HCT116 (cell line): ENCODE measurements around the gene EXOSC10.

Source experiments
- EGR1 ChIP-seq: IDR thresholded peaks from 2 replicates; pipeline ENCODE4 v1.6.1; 2012; ENCODE audit warnings: low read depth
- EZH2 ChIP-seq: fragments of 200-600 bp; sonication (generic); IDR thresholded peaks from 2 replicates; pipeline ENCODE4 v1.6.1; 2017; ENCODE audit warnings: antibody characterized with exemption, mixed run types
- EZH2phosphoT487 ChIP-seq: fragments of 200-600 bp; IDR thresholded peaks from 2 replicates; pipeline ENCODE4 v1.6.1; 2018; ENCODE audit warnings: antibody characterized with exemption, borderline replicate concordance
- FOSL1 ChIP-seq: IDR thresholded peaks from 2 replicates; pipeline ENCODE4 v1.6.1; 2012; ENCODE audit warnings: low read depth
- POLR2A ChIP-seq: IDR thresholded peaks from 2 replicates; pipeline ENCODE4 v1.7.0; 2011; ENCODE audit warnings: borderline replicate concordance; ENCODE audit not compliant: insufficient read depth, insufficient read length; ENCODE audit errors: extremely low read depth
- REST ChIP-seq: IDR thresholded peaks from 2 replicates; pipeline ENCODE4 v1.6.1; 2012; ENCODE audit warnings: low read depth
- SIN3A ChIP-seq: IDR thresholded peaks from 2 replicates; pipeline ENCODE4 v1.6.1; 2012; ENCODE audit warnings: low read depth
- SP1 ChIP-seq: IDR thresholded peaks from 2 replicates; pipeline ENCODE4 v1.6.1; 2012; ENCODE audit warnings: low read depth
- TF ChIP-seq, protein P1 (sequence below), 3 experiments: fragments of 200-600 bp in 1 of 3; sonication (generic) in 1 of 3; IDR thresholded peaks in 2 of 3; conservative IDR thresholded peaks in 1 of 3; 2 replicates each; pipeline ENCODE4 v1.5.1; 2012 to 2017; ENCODE audit warnings: low read depth in 2 of 3, low read length in 2 of 3, antibody characterized with exemption in 1 of 3, borderline replicate concordance in 1 of 3, control low read depth in 1 of 3, mild to moderate bottlenecking in 1 of 3, mixed read lengths in 1 of 3, mixed run types in 1 of 3, moderate library complexity in 1 of 3; ENCODE audit not compliant: insufficient read depth in 1 of 3

GRCh38 chr1:11109047-11109760 lies 9.5 kb upstream of the EXOSC10 start:
- TF ChIP-seq FOSL1 = no peak
- TF ChIP-seq, protein P1, sequence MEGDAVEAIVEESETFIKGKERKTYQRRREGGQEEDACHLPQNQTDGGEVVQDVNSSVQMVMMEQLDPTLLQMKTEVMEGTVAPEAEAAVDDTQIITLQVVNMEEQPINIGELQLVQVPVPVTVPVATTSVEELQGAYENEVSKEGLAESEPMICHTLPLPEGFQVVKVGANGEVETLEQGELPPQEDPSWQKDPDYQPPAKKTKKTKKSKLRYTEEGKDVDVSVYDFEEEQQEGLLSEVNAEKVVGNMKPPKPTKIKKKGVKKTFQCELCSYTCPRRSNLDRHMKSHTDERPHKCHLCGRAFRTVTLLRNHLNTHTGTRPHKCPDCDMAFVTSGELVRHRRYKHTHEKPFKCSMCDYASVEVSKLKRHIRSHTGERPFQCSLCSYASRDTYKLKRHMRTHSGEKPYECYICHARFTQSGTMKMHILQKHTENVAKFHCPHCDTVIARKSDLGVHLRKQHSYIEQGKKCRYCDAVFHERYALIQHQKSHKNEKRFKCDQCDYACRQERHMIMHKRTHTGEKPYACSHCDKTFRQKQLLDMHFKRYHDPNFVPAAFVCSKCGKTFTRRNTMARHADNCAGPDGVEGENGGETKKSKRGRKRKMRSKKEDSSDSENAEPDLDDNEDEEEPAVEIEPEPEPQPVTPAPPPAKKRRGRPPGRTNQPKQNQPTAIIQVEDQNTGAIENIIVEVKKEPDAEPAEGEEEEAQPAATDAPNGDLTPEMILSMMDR (IDR thresholded peaks at IDR 0.05 in 2 of 3, conservative IDR thresholded peaks at IDR 0.05 in 1 of 3; ENCODE audit: borderline replicate concordance in 1 of 3, insufficient read depth in 1 of 3, low read depth in 2 of 3, low read length in 2 of 3) = no peak
- no peak for TF ChIP-seq EZH2phosphoT487
- TF ChIP-seq REST = no peak
- no peak for TF ChIP-seq SIN3A
- TF ChIP-seq SP1 = no peak
- TF ChIP-seq EZH2 = no peak
- TF ChIP-seq POLR2A = no peak
- TF ChIP-seq EGR1 = no peak
